Hippocampal formation (tissue), 2 donors: Measurements from ENCODE around the gene NSMCE1.
A peak's percentile ranks its signal among the peaks of the same experiment; 100 is the strongest.
"Not testable (repeated sequence)": the region's sequence is repeated elsewhere in the genome, so short reads cannot be mapped to it uniquely, and the experiment has no call there.

Experiments
- DNase-seq, 2 donors: peaks; one replicate each; lab custom pipeline; 2025; lab: John Stamatoyannopoulos, UW

NSMCE1 gene

DNA sequence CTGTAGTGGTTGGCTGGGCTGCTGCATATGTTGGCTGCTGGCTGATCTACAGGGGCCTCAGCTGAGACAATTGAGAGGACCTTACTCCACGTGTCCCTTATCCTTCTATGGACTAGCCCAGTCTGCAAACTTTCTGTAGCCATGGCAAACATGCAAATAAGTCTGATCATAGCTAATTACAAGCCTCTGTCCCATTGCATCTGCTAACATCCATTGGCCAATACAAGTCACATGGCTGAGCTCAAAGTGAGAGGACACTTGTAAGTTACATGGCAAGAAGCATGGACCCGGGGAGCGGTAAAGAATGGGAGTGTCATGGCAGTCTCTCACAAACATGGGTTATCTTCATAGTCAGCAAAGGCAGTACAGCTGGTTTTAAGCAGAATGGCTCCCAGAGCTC lies 33.6 kb upstream of the NSMCE1 start:
- no peak for DNase-seq

DNA sequence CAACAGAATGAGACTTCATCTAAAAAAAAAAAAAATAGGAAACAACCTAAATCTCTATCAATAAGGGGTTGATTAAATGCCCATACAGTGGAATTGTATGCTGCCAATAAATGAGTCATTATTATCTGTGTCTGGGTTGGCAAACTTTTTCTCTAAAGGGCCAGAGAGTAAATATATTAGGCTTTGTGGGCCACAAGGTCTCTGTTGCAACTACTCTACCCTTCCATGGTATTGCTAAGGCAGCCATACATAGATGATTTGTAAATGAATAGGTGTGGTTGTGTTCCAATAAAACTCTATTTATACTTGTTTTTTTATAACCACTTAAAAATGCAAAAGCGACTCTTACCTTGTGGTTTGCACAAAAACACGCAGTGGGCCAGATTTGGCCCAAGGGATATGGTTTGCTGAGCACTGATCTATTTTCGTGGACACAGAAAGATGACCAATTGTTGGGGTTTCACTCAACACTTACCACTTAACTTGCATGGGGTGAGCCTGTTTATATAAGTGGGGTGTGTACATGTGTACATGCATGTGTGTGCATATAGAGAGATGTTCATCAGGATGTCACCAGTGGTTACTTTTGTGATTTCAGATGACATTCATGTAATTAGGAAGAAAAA lies 32.8 kb upstream of the NSMCE1 start:
- DNase-seq = no peak

DNA sequence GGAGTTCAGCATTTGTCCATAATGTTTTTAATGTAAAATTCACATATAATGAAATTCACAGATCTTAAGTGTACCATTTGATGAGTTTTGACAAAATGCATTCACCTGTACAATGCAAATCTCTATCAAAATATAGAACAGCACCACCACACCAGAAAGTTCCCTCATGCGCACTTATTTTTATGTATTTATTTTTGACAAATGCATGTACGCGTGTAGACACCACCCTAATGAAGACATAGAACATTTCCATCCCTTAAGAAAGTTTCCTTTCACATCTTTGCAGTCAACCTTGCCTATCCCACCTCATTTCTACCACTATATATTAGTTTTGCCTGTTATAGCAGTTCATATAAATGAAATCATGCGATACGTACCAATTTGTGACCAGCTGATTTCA lies 29.6 kb upstream of the NSMCE1 start:
- no peak for DNase-seq

DNA sequence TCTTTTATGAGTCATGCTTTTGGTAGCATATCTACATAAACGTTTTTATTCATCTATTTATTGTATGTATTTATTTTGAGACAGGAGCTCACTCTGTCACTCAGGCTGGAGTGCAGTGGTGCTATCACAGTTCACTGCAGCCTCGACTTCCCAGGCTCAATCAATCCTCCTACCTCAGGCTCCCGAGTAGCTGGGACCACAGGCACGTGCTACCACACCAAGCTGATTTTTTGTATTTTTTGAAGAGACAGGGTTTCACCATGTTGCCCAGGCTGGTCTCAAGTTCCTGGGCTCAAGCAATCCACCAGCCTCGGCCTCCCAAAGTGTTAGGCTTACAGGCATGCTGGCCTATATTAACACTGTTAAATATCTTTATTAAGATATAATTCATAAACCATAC lies 24.8 kb upstream of the NSMCE1 start:
- no peak for DNase-seq

DNA sequence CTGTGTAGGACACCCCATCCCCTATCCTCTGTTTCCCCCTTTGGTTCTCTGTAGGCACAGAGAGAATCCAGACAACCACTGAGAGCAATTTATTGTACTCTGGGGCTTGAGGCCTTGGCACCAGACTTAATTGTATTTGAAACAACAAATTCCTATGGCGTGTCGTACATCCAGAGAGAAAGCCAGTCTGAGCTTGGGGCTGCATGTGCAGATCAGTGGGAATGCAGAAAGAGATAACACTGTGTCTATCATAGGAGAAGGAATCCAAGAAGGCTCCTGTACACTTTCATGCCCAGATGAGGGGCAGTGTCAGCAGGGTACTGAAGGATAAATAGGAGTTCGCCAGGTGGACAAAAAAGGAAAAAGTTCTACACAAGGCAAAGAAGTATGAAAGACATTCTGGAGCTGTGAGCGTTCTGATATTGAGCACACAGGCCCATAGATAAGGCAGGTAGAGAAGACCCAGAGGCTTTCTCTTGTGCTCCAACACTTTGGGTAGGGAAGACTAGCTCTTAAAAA lies 23.2 kb upstream of the NSMCE1 start:
- no peak for DNase-seq

DNA sequence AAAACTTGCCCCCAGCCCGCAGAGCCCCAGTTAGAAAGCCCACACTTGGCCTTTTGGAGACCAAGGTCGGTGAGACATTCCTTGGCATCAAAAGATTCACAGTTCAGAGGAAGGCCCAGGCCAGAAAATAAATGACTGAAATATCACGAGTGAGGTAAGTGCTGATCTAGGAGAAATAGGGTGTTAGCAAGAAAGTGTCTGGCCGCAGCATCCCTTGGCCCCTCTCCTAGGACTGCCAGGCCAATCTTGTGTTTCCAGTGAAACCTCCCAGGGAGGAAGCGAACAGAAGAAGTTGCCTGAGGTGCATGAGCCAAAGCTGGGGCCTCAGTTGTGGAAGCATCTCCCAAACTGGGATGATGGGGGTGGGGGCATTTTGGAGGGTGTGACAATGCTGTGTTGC lies 22.5 kb upstream of the NSMCE1 start:
- DNase-seq = no peak

DNA sequence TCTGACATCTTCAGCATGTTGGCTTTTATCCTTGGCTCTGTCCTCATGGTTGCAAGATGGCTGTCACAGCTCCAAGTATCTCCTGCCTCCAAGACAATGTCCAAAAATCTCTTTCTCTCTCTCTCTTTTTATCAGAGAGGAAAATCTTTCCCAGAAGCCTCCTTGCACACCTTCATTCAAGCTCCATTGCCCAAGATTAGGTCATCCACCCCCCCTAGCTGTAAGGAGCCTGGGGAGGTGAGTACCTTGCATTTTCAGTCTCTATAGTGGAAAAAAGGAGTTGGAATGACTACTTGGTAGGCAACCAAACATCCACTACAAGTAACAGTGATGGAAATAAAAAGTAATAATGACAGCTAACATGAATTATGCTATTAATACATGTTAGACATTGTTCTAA lies 22.0 kb upstream of the NSMCE1 start:
- no peak for DNase-seq

DNA sequence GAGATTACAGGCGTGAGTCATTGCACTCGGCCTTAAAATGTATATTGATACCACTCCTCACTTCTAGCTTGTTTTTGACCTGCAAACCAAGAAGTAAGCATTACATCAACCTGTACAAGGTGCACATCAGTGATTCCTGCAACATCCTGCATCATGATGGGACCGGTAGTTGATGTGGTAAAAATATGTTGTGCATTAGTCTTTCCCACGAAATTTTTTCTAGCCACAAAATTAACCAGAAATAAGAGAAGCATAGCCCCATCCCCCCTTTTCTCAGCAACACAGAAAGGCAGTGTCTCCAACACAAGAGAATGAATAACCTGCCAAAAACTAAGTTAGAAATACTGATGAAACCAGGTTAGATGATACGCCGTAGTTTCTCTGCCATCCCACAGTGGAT lies 21.1 kb upstream of the NSMCE1 start:
- no peak for DNase-seq

DNA sequence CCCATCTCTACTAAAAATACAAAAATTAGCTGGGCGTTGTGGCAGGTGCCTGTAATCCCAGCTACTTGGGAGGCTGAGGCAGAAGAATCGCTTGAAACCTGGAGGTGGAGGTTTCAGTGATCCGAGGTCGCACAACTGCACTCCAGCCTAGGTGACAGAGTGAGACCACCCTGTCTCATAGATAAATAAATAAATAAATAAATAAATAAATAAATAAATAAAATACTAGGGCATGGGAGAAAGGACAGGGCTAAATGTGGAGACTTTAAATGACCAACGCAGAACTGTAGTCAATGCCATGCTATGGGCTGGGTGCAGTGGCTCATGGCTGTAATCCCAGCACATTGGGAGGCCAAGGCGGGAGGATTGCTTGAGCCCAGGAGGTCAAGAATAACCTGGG lies 19.7 kb upstream of the NSMCE1 start:
- DNase-seq = not testable (repeated sequence)

DNA sequence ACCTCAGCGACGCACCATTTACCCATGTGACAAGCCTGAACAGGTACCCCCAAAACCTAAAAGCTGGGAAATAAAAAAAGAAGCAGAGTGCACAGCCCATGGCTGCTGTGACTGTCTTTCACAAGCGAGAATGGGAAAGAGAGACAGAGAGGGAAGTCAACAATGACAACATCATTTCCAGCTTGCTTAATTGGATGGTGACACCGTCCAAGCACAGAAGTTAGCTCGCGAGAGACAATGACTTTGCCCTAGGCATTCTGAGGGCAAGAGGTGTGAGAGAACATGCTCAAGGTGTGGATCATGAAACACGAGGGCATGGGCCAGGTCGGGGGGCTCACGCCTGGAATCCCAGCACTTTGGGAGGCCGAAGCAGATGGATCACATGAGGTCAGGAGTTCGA lies 19.3 kb upstream of the NSMCE1 start:
- no peak for DNase-seq

DNA sequence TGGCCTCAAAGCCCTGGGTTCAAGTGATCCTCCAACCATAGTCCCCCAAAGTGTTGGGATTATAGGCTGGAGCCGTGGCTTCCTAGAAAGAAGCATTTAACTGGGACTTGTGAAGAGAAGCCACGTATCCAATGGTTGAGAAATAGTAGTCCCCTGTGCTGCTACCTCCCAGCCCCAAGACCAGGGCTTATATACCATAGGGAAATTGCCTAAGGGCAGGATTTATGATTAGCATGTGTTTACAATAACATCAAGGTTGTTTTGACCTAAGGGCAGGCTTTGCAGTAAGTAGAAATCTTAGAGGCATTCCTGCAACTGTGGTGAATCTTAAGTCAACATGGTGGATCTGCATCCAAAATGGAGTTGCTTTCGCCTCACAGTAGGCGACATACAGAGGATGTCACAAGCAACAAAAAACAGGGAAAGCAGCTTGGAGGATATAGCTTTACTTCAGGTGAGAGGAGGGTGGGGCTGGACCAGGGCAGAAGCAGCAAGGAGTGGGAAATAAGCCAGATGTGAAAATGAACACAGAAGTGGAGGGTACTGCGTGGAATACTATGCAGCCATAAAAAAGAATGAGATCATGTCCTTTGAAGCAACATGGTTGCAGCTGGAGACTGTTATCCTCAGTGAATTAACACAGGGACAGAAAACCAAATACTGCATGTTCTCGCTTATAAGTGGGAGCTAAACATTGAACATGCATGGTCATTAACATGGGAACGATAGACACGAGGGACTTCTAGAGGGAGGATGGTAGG lies 18.7 kb upstream of the NSMCE1 start:
- DNase-seq = no peak

DNA sequence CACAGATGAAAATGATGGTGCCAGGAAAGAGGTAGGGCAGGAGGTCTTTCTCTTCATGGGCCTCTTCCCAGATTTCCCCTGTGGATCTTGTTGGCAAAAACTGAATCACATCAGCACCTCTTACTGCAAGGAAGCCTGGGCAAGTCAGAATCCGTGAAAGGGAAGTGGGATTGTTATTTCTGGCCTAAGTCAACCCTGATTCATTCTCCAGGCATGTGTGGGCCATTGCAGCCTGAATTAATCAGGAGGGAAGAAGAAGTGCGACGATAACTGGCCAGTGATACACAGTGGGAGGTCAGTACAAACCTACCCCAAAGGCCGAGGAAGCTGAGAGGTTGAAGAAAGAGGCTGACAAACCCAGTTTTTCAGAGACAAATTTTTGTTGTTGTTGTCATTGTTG lies 17.9 kb upstream of the NSMCE1 start:
- no peak for DNase-seq

DNA sequence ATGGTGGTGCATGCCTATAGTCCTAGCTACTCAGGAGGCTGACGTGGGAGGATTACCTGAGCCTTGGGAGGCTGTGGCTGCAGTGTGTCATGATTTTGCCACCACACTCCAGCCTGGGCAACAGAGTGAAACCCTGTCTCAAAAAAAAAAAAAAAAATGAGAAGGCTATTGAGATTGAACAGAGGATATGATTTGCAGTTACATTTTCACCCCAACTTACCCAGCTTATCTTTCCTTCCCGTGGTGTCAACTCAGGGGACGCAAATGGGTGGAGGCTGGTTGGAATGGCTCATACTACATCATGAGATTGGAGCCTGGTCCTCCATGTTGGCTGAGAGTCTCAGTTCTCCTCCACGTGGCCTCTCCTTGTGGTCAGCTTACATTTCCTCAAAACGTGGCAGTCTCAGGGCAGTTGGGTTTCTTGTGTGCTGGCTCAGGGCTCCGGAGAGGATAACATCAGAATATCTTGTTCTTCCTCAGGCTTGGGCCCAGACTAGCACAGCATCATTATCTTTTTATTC lies 17.2 kb upstream of the NSMCE1 start:
- DNase-seq = peak in 1 of 2 donors; percentile 22

DNA sequence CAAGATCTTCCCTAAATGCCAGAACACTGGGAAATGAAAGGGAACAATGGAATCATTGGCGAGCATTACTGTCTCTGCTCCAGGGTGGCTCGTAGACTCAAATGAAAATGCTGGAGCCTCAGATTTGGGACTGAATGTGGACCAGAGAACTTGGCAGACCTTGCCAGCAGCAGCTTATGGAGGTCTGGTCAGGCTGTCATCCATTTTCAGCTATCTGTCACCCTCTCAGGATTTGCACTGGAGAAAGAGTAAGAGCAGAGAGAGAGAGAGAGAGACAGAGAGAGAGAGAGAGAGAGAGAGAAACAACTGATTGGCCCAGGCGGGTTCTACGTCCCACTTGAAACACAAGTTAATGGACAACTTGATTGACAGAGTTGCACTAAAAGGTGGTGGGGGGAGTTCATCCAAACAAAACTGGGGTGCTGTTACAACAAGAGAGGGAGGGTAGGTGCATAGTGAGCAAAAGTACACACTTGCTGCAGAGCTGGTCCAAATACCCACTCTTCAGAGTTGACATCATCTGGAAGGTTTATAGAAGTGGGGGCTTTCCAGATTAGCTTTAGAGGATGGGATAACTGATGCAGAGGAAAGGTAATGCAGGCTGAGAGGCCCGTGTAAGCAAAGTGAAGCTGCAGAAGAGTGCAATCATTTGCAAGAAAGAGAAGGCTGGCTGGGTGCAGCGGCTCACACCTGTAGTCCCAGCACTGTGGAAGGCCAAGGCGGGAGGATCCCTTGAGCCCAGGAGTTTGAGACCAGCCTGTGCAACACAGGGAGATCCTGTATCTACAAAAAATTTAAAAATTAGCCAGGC lies 16.5 kb upstream of the NSMCE1 start:
- DNase-seq = no peak

DNA sequence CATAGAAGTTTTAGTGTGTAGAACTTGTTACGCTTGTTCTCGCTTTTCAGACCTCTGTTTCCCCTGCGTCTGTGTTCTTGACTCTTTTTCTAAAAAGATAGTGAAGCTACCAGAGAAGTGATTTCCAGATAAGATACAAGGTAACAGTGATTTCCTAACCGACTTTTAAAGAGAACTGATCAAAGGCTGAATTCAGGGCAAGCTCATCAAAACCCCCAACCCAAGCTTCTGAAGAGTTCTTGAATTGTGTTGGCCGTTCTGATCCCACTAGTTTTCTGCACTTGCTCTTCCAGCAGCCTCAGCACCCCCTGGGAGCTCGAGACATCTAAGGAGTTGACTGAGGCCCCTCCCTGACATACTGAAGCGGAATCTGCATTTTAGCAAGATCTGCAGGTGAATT lies 12.7 kb upstream of the NSMCE1 start:
- no peak for DNase-seq

DNA sequence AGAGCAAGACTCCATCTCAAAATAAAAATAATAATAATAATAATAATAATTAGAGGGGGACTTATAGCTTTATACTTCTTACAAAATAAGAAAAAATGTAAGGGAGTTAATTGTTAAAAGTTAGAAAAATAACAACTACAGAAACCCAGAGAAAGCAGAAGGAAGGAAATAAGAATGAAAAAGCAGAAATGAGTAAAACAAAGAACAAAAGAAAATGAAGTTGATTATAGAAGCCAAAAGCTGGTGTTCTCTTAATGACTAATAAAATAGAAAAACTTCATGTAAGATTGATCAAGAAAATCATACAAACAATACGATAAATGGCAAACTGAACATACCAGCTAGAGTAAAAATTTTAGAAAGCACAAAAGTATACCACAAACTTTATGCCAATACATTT lies 6.8 kb upstream of the NSMCE1 start:
- no peak for DNase-seq

DNA sequence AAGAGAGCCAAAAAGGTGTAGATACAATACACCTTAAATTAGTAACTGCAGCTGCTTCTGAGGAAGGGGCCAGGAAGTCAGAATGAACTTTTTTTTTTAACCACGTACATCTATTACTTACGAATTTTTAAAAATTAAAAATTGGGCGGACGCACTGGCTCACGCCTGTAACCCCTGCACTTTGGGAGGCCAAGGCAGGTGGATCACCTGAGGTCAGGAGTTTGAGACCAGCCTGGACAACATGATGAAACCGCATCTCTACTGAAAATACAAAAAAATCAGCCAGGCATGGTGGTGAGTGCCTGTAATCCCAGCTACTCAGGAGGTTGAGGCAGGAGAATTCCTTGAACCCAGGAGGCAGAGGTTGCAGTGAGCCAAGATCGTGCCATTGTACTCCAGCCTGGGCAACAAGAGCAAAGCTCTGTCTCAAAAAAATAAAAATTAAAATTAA lies 5.9 kb upstream of the NSMCE1 start:
- DNase-seq = not testable (repeated sequence)

DNA sequence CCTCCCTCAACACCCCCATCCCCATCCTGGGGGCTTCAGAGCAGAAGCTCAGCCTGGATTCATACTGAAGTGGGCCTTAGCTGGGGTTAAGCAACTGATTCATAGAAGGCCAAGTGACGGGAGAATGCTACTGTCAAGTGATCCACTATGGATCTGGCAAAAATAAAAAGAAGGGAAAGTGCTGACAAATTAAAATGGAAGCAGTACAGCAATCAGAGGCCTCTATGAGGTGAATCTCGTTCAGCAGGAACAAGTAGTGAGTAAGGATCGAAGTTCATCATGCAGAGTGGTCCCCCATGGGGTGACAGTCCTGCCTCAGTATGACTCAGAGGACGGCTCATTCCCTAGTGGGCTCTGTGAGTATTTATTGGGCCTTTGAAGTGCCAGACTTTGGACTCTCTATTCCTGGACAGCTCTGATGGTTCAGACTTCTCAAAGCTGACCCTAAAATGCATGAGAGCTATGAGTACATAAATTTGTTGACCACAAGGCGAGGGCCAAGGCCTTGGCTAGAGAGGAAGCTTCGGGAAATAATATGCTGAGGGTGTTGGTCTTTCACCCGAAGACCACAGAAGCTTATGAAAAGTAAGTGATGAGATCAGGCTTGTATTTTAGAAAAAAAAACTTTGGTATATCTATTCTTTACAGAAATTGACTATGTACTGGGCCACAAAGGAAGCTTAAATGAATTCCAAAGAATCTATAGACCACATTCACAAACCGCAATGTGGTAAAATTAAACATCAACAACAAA lies 5.3 kb upstream of the NSMCE1 start:
- no peak for DNase-seq

DNA sequence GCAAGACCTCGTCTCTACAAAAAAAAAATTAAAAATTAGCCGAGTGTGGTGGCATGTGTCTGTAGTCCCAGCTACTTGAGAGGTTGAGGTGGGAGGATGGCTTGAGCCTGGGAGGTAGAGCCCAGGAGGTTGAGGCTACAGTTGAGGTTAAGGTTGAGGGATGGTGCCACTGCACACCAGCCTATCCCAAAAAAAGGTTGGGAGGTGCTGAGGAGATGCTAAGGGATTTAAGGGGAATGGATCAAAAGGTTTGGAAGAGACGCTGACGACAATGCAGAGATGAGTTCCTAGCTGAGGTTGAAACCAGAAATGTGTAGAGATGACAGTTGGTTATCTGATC lies 4.7 kb upstream of the NSMCE1 start:
- no peak for DNase-seq

DNA sequence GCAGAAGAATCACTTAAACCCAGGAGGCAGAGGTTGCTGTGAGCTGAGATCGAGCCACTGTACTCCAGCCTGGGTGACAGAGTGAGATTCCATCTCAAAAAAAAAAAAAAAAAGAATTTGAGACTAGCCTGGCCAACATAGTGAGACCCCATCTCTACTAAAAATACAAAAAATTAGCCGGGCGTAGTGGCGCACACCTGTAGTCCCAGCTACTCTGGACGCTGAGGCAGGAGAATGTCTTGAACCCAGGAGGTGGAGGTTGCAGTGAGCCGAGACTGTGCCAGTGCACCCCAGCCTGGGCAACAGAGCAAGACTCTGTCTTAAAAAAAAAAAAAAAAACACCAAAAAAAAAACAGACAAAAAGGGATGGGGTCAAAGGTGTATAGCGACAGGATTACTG lies 4.1 kb upstream of the NSMCE1 start:
- not testable (repeated sequence) for DNase-seq

DNA sequence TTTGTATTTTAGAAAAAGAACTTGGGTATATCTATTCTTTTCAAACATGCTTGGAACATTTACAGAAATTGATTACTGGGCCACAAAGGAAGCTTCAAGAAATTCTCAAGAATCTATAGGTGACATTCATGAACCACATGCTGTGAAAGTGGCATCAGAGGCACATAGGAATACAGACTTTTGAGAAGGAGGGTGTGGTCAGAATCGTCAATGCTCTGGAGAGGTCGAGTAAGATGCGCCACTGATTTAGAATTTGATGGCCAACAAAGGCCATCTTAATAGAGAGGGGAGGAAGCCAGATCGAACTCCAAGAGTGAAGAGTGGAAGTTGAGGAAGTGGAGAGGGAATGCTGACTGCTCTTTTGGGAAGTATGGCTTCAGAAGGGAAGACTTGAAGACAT lies 3.5 kb upstream of the NSMCE1 start:
- no peak for DNase-seq

DNA sequence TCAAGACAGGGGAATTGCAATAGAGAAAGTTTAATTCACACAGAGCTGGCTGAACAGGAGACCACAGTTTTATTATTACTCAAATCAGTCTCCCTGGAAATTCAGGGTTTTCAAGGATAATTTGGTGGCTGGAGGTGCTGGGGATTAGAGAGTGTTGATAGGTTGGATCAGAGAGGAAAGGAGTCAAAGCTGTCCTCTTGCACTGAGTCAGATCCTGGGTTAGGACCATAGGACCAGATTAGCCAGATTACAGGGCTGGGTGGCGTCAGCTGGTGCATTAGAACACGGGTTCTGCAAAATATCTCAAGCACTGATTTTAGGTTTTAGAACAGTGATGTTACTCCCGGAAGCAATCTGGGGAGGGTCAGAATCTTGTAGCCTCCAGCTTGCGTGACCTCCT lies 1.8 kb upstream of the NSMCE1 start:
- DNase-seq = no peak
